Osteocyte (in vitro differentiated cells): ENCODE results near the gene TMEM271. TPM values are rescaled to one million over a fixed set of nuclear protein-coding genes. Genes with fewer than 3 reads are reported as not detected.
A peak's percentile ranks its signal among the peaks of the same experiment; 100 is the strongest.
"Not testable (repeated sequence)": the region's sequence is repeated elsewhere in the genome, so short reads cannot be mapped to it uniquely, and the experiment has no call there.

Experiments
- DNase-seq: peaks from one replicate; pipeline ENCODE4 v3.0.0; 2021; ENCODE audit warnings: mixed read lengths; ENCODE audit not compliant: unreplicated experiment; ENCODE audit errors: extremely low spot score
- H3K27ac Mint-ChIP-seq: one replicate; pipeline ENCODE4 v1.8.0; 2021; ENCODE audit warnings: mild to moderate bottlenecking, mixed read lengths; ENCODE audit not compliant: unreplicated experiment
- H3K27me3 Mint-ChIP-seq: one replicate; pipeline ENCODE4 v1.8.0; 2021; ENCODE audit warnings: mixed read lengths; ENCODE audit not compliant: unreplicated experiment
- H3K36me3 Mint-ChIP-seq: one replicate; pipeline ENCODE4 v1.8.0; 2021; ENCODE audit warnings: mixed read lengths; ENCODE audit not compliant: unreplicated experiment
- H3K4me1 Mint-ChIP-seq: one replicate; pipeline ENCODE4 v1.8.0; 2021; ENCODE audit warnings: mixed read lengths; ENCODE audit not compliant: unreplicated experiment
- H3K4me3 Mint-ChIP-seq: one replicate; pipeline ENCODE4 v1.8.0; 2021; ENCODE audit warnings: mild to moderate bottlenecking, moderate library complexity, mixed read lengths; ENCODE audit not compliant: unreplicated experiment
- H3K9me3 Mint-ChIP-seq: one replicate; pipeline ENCODE4 v1.8.0; 2021; ENCODE audit warnings: mixed read lengths; ENCODE audit not compliant: unreplicated experiment
- CTCF ChIP-seq: fragments of 200-600 bp; sonication (generic); IDR thresholded peaks from 2 replicates; pipeline ENCODE4 v1.5.0; 2021; ENCODE audit warnings: antibody characterized with exemption, mild to moderate bottlenecking, moderate library complexity
- total RNA-seq: library from RNA; stranded (reverse); gene quantifications from 2 replicates; pipeline ENCODE4 v1.2.1, GENCODE V29; 2021

TMEM271 gene
- total RNA-seq, 1 donor from 2014 or later: not detected

DNA sequence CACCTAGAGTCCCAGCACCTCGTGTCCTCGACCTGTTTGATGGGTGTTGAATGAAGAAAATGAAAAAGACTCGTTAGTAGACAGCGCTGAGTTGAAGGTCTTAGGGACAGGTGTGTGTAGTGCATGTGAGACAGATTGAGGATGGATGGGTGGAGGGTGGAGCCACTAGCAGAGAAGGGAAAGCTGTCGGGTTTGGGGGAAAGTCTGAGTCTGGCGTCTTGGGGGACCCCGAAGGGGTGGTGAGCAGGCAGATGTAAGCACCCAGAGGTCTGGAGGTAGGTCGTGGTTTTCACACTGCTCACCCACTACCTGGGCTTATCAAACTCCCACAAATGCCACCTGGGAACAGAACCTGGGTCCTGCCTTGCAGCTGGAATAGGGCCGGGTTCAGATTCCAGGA lies 16.0 kb downstream of the TMEM271 start:
- no peak overlapping the region for H3K4me3 Mint-ChIP-seq
- H3K27me3 Mint-ChIP-seq: no peaks in the 10 kb centered on the region
- no peaks in the 10 kb centered on the region for H3K4me1 Mint-ChIP-seq
- no peak overlapping the region for H3K27ac Mint-ChIP-seq
- no peaks in the 10 kb centered on the region for H3K36me3 Mint-ChIP-seq
- peak; percentile 77 for DNase-seq
- no peak for TF ChIP-seq CTCF
- peaks cover 25% of the 10 kb centered on the region for H3K9me3 Mint-ChIP-seq

- H3K27ac Mint-ChIP-seq: no peak overlapping the region
- peaks cover 3% of the 10 kb centered on the region for H3K27me3 Mint-ChIP-seq
- peak; percentile 74 for DNase-seq
- H3K36me3 Mint-ChIP-seq: no peaks in the 10 kb centered on the region
- H3K9me3 Mint-ChIP-seq: no peaks in the 10 kb centered on the region
- TF ChIP-seq CTCF: no peak
- no peak overlapping the region for H3K4me3 Mint-ChIP-seq
- no peaks in the 10 kb centered on the region for H3K4me1 Mint-ChIP-seq
These were observed 20.4 kb downstream of the TMEM271 start for GRCh38 chr4:555566-556275.

DNA sequence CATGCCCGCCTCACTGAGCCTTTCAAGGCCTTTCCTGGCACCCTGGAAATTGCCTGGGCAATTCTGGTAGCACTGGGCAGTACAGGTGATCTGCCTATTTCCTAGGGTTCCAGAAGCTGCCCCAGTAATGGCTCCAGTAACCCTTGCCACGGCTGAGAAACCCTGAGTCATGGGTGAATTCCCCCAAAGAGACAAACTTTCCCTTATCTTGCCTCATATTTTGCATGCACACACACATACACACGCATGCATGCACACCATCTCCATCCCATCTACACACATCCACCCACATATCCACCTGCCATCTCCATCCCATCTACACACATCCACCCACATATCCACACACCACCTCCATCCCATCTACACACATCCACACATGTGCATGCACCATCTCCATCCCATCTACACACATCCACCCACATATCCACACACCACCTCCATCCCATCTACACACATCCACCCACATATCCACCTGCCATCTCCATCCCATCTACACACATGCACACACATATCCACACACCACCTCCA lies 21.2 kb downstream of the TMEM271 start:
- DNase-seq: peak; percentile 64
- H3K4me1 Mint-ChIP-seq, H3K27ac Mint-ChIP-seq, H3K36me3 Mint-ChIP-seq, H3K27me3 Mint-ChIP-seq, H3K9me3 Mint-ChIP-seq, H3K4me3 Mint-ChIP-seq: not testable (repeated sequence)

- Mint-ChIP-seq H3K36me3 (no peaks in the 10 kb centered on the region), H3K27ac (no peak overlapping the region), H3K27me3 (peaks cover 10% of the 10 kb centered on the region), H3K4me1 (no peaks in the 10 kb centered on the region), H3K9me3 (no peaks in the 10 kb centered on the region), H3K4me3 (no peak overlapping the region)
- DNase-seq: no peak
- TF ChIP-seq CTCF: no peak
These were observed 24.1 kb downstream of the TMEM271 start for GRCh38 chr4:552019-552418.

GRCh38 chr4:550268-550667 lies 25.8 kb downstream of the TMEM271 start:
- peak; percentile 75 for DNase-seq
- not testable (repeated sequence) for H3K4me3 Mint-ChIP-seq, H3K36me3 Mint-ChIP-seq, H3K9me3 Mint-ChIP-seq, H3K27ac Mint-ChIP-seq, H3K27me3 Mint-ChIP-seq, H3K4me1 Mint-ChIP-seq

- Mint-ChIP-seq H3K4me3 (no peak overlapping the region), H3K36me3 (no peaks in the 10 kb centered on the region), H3K27ac (no peak overlapping the region), H3K4me1 (no peaks in the 10 kb centered on the region), H3K27me3 (peaks cover 10% of the 10 kb centered on the region), H3K9me3 (no peaks in the 10 kb centered on the region)
- no peak for TF ChIP-seq CTCF
- peak; percentile 51 for DNase-seq
These were observed 27.1 kb downstream of the TMEM271 start for GRCh38 chr4:548976-549375.
